ENCODE measurements around the gene SNX27.
"Not testable (repeated sequence)": the region's sequence is repeated elsewhere in the genome, so short reads cannot be mapped to it uniquely, and the experiment has no call there.

Gene SNX27

GRCh38 chr1:151723726-151724370 is 112.0 kb downstream of the SNX27 start:
- DNase-seq = no peak

GRCh38 chr1:151728151-151729054 is 116.6 kb downstream of the SNX27 start:
- DNase-seq = no peak

GRCh38 chr1:151729157-151729965 is 117.5 kb downstream of the SNX27 start:
- DNase-seq = no peak

- no peak for DNase-seq
These were observed 118.1 kb downstream of the SNX27 start for GRCh38 chr1:151729966-151730291.

- no peak for DNase-seq
These were observed 121.3 kb downstream of the SNX27 start for GRCh38 chr1:151733126-151733525.

- not testable (repeated sequence) for DNase-seq
These were observed 122.1 kb downstream of the SNX27 start for GRCh38 chr1:151733995-151734394.

- DNase-seq = no peak
These were observed 125.2 kb downstream of the SNX27 start for GRCh38 chr1:151737026-151737425.

GRCh38 chr1:151737479-151737878 is 125.6 kb downstream of the SNX27 start:
- DNase-seq = no peak

- DNase-seq = no peak
These were observed 127.9 kb downstream of the SNX27 start for GRCh38 chr1:151739590-151740355.

GRCh38 chr1:151741516-151741915 is 129.7 kb downstream of the SNX27 start:
- no peak for DNase-seq

Measured in stimulated activated CD4-positive, alpha-beta T cell treated with anti-CD3 and anti-CD28 coated beads, Interleukin-4, amount 100 ng/mL, for 24 hours (primary cell).